Measurements from ENCODE around the gene KLRF2.

GRCh38 chr12:9872162-9872561 lies 9.1 kb upstream of the KLRF2 start:
- TF ChIP-seq POLR2A (IDR thresholded peaks at IDR 0.05) (no peak), CTCF (IDR thresholded peaks at IDR 0.05) (no peak)

Measured in right lobe of liver (tissue), 4 donors.